PC-3 (cell line): ENCODE results near the gene SPNS3. TPM values are rescaled to one million over a fixed set of nuclear protein-coding genes. Genes with fewer than 3 reads are reported as not detected.

Source experiments
- ATAC-seq: fragments of 200-7000 bp; cut with Tn5 transposase; 2 replicates; pipeline ENCODE4 v1.9.1; 2020; ENCODE audit warnings: mild to moderate bottlenecking, moderate library complexity
- BruUV-seq: library from RNA; stranded (reverse); fragments of 400-500 nt; replicated peaks from 2 replicates; lab custom pipeline; 2021; lab: Mats Ljungman, UMichigan
- CTCF ChIA-PET: fragments of 300-600 bp; sonication (Branson Sonifier 250); formaldehyde crosslinking; loops from one replicate; lab custom pipeline; 2022; ENCODE audit warnings: antibody characterized with exemption; lab: Charles Lee
- POLR2A ChIA-PET: fragments of 300-600 bp; sonication (Branson Sonifier 250); formaldehyde crosslinking; loops from one replicate; lab custom pipeline; 2022; ENCODE audit warnings: antibody characterized with exemption; ENCODE audit not compliant: unreplicated experiment; lab: Charles Lee
- DNase-seq: peaks from one replicate; pipeline ENCODE4 v3.0.0-alpha.2; 2015
- H2AFZ ChIP-seq: fragments of 300-600 bp; sonication (generic); 2 replicates; pipeline ENCODE4 v1.6.0; 2016; ENCODE audit warnings: antibody characterized with exemption, low read length
- H3F3A ChIP-seq: fragments of 300-600 bp; sonication (generic); one replicate; pipeline ENCODE4 v1.6.0; 2017; ENCODE audit warnings: antibody characterized with exemption, low read length, control low read depth, mild to moderate bottlenecking; ENCODE audit not compliant: unreplicated experiment
- H3K27ac ChIP-seq: fragments of 300-600 bp; sonication (generic); 2 replicates; pipeline ENCODE4 v1.5.1; 2016; ENCODE audit warnings: mild to moderate bottlenecking, low read length
- H3K27me3 ChIP-seq: fragments of 300-600 bp; sonication (generic); 2 replicates; pipeline ENCODE4 v1.6.1; 2016; ENCODE audit warnings: low read length, mixed read lengths
- H3K36me3 ChIP-seq: fragments of 300-600 bp; sonication (generic); 2 replicates; pipeline ENCODE4 v1.6.1; 2016; ENCODE audit warnings: low read depth, mixed run types, low read length, mixed read lengths
- H3K4me1 ChIP-seq: fragments of 300-600 bp; sonication (generic); 2 replicates; pipeline ENCODE4 v1.5.1; 2016; ENCODE audit warnings: low read length; ENCODE audit not compliant: insufficient read depth
- H3K4me2 ChIP-seq: fragments of 300-600 bp; sonication (generic); 2 replicates; pipeline ENCODE4 v1.6.0; 2016; ENCODE audit warnings: low read length
- H3K4me3 ChIP-seq: fragments of 300-600 bp; sonication (generic); 2 replicates; pipeline ENCODE4 v1.5.1; 2016; ENCODE audit warnings: mild to moderate bottlenecking, low read length, mixed read lengths
- H3K79me2 ChIP-seq: fragments of 300-600 bp; sonication (generic); 2 replicates; pipeline ENCODE4 v1.6.1; 2017; ENCODE audit warnings: low read length, mixed read lengths
- H3K9ac ChIP-seq: fragments of 300-600 bp; sonication (generic); 2 replicates; pipeline ENCODE4 v1.6.0; 2016; ENCODE audit warnings: mild to moderate bottlenecking, low read length
- H3K9me2 ChIP-seq: fragments of 300-600 bp; sonication (generic); replicated peaks from 2 replicates; pipeline ENCODE4 v1.6.1; 2016; ENCODE audit warnings: mixed run types, low read length, mixed read lengths
- H3K9me3 ChIP-seq: fragments of 300-600 bp; sonication (generic); 2 replicates; pipeline ENCODE4 v1.6.1; 2016; ENCODE audit warnings: low read length, mixed read lengths
- H4K20me1 ChIP-seq: fragments of 300-600 bp; sonication (generic); 2 replicates; pipeline ENCODE4 v1.6.1; 2016; ENCODE audit warnings: low read length, mixed read lengths
- CTCF ChIP-seq: fragments of 300-600 bp; sonication (generic); conservative IDR thresholded peaks from 2 replicates; pipeline ENCODE4 v1.5.1; 2017; ENCODE audit warnings: antibody characterized with exemption, low read depth, mild to moderate bottlenecking, low read length
- EZH2 ChIP-seq: fragments of 300-600 bp; sonication (generic); IDR thresholded peaks from one replicate; pipeline ENCODE4 v1.6.1; 2017; ENCODE audit warnings: antibody characterized with exemption, mild to moderate bottlenecking, low read length; ENCODE audit not compliant: unreplicated experiment
- EZH2phosphoT487 ChIP-seq: fragments of 300-600 bp; sonication (generic); IDR thresholded peaks from 2 replicates; pipeline ENCODE4 v1.6.1; 2018; ENCODE audit warnings: mild to moderate bottlenecking, antibody characterized with exemption, low read length, borderline replicate concordance
- intact Hi-C: fragments of 100-400 bp; cut with micrococcal nuclease; formaldehyde crosslinking; loops from 2 replicates; pipeline ENCODE4 v1.9.0; 2023
- total RNA-seq: library from RNA; depleted of rRNA; stranded (reverse); fragments of >200 nt; gene quantifications from 2 replicates; pipeline ENCODE4 v1.2.3, GENCODE V29; 2014

SPNS3 gene
- total RNA-seq, 1 experiment from 2014 or later, result 0.69 TPM

GRCh38 chr17:4407216-4407615 lies 26.5 kb upstream of the SPNS3 start:
- Histone ChIP-seq H3K9ac (no peak overlapping the region), H3K4me1 (no peaks in the 10 kb centered on the region), H2AFZ (no peak overlapping the region), H3K27ac (no peak overlapping the region), H3K27me3 (no peaks in the 10 kb centered on the region), H3K36me3 (no peaks in the 10 kb centered on the region), H3K9me2 (no peaks in the 10 kb centered on the region), H3K4me3 (no peak overlapping the region), H4K20me1 (no peaks in the 10 kb centered on the region), H3K4me2 (no peak overlapping the region), H3F3A (no peaks in the 10 kb centered on the region), H3K9me3 (no peaks in the 10 kb centered on the region), H3K79me2 (no peaks in the 10 kb centered on the region)
- ChIA-PET POLR2A (no interaction called here), CTCF (no interaction called here)
- no peak for TF ChIP-seq EZH2phosphoT487
- no peak for TF ChIP-seq EZH2
- DNase-seq, result no peak
- no peak for ATAC-seq
- no TSS peak for BruUV-seq
- intact Hi-C loops, result no loop called here

- no peak overlapping the region for H3K4me3 ChIP-seq
- no peaks in the 10 kb centered on the region for H3K27me3 ChIP-seq
- POLR2A ChIA-PET, result no interaction called here
- no peaks in the 10 kb centered on the region for H4K20me1 ChIP-seq
- H3K36me3 ChIP-seq, result no peaks in the 10 kb centered on the region
- H3F3A ChIP-seq, result no peaks in the 10 kb centered on the region
- no peaks in the 10 kb centered on the region for H3K9me3 ChIP-seq
- DNase-seq (peak; percentile 29), ATAC-seq (peak; percentile 33; the same call in 1 of the 2 replicates)
- H3K4me1 ChIP-seq, result no peaks in the 10 kb centered on the region; the same call in 1 of the 2 replicates
- H3K9ac ChIP-seq, result no peak overlapping the region
- no peak overlapping the region for H3K27ac ChIP-seq
- H3K4me2 ChIP-seq, result no peak overlapping the region
- intact Hi-C loops, result no loop called here
- no peaks in the 10 kb centered on the region for H3K9me2 ChIP-seq
- no peak overlapping the region for H2AFZ ChIP-seq
- H3K79me2 ChIP-seq, result no peaks in the 10 kb centered on the region
- TF ChIP-seq EZH2phosphoT487 (no peak), CTCF (no peak), EZH2 (no peak)
- CTCF ChIA-PET, result no interaction called here
- BruUV-seq, result no TSS peak
These were observed 25.9 kb upstream of the SPNS3 start for GRCh38 chr17:4407851-4408250.

GRCh38 chr17:4409659-4410058 lies 24.1 kb upstream of the SPNS3 start:
- no peak overlapping the region for H3K9ac ChIP-seq
- no peaks in the 10 kb centered on the region for H3K79me2 ChIP-seq
- no peaks in the 10 kb centered on the region for H3K9me2 ChIP-seq
- CTCF ChIA-PET, result no interaction called here
- ATAC-seq, result no peak
- no peaks in the 10 kb centered on the region for H3K27me3 ChIP-seq
- no peak for TF ChIP-seq EZH2
- TF ChIP-seq EZH2phosphoT487, result no peak
- TF ChIP-seq CTCF, result no peak
- no peak overlapping the region for H3K27ac ChIP-seq
- H3K36me3 ChIP-seq, result no peaks in the 10 kb centered on the region
- H3K4me3 ChIP-seq, result no peak overlapping the region
- intact Hi-C loops, result loop anchor here (5.0 kb wide), 1 partner anchor 147 kb away; the partner anchor contains the start of gene ANKFY1
- POLR2A ChIA-PET, result no interaction called here
- no peaks in the 10 kb centered on the region; the same call in 1 of the 2 replicates for H3K4me1 ChIP-seq
- no peaks in the 10 kb centered on the region for H3F3A ChIP-seq
- DNase-seq, result no peak
- no peak overlapping the region for H2AFZ ChIP-seq
- no TSS peak for BruUV-seq
- H4K20me1 ChIP-seq, result no peaks in the 10 kb centered on the region
- H3K4me2 ChIP-seq, result no peak overlapping the region
- H3K9me3 ChIP-seq, result no peaks in the 10 kb centered on the region
